Gastroesophageal sphincter (tissue), 3 donors: ENCODE data around the gene ZC3H12D.

ENCODE experiments used
- CTCF ChIP-seq, 4 experiments: fragments of 200-600 bp in 2 of 4; fragments of 450-650 bp in 2 of 4; sonication (generic) in 1 of 4; IDR thresholded peaks; one replicate each; pipeline ENCODE4 v1.5.1; 2017 to 2019; ENCODE audit warnings: antibody characterized with exemption in 4 of 4, mild to moderate bottlenecking in 2 of 4, moderate library complexity in 2 of 4
- EP300 ChIP-seq: sonication (generic); formaldehyde crosslinking; IDR thresholded peaks from one replicate; pipeline ENCODE4 v1.6.1; 2017; ENCODE audit warnings: antibody characterized with exemption, mild to moderate bottlenecking
- POLR2A ChIP-seq, 2 donors: fragments of 450-650 bp; IDR thresholded peaks; one replicate each; pipeline ENCODE4 v1.6.1; 2017; ENCODE audit warnings: antibody characterized with exemption in 2 of 2, mild to moderate bottlenecking in 2 of 2, moderate library complexity in 1 of 2
- POLR2AphosphoS5 ChIP-seq: sonication (generic); formaldehyde crosslinking; IDR thresholded peaks from one replicate; pipeline ENCODE4 v1.6.1; 2017; ENCODE audit warnings: antibody characterized with exemption

- TF ChIP-seq POLR2A (IDR thresholded peaks at IDR 0.05) (no peak), CTCF (IDR thresholded peaks at IDR 0.05) (no peak), POLR2AphosphoS5 (no peak), EP300 (no peak)
These were observed 48.8 kb downstream of the ZC3H12D start for GRCh38 chr6:149435919-149436586.
